Measurements from ENCODE around the gene FRS3.

Gene FRS3

GRCh38 chr6:41737591-41738130, 42.0 kb downstream of the FRS3 start:
- TF ChIP-seq, protein P1, sequence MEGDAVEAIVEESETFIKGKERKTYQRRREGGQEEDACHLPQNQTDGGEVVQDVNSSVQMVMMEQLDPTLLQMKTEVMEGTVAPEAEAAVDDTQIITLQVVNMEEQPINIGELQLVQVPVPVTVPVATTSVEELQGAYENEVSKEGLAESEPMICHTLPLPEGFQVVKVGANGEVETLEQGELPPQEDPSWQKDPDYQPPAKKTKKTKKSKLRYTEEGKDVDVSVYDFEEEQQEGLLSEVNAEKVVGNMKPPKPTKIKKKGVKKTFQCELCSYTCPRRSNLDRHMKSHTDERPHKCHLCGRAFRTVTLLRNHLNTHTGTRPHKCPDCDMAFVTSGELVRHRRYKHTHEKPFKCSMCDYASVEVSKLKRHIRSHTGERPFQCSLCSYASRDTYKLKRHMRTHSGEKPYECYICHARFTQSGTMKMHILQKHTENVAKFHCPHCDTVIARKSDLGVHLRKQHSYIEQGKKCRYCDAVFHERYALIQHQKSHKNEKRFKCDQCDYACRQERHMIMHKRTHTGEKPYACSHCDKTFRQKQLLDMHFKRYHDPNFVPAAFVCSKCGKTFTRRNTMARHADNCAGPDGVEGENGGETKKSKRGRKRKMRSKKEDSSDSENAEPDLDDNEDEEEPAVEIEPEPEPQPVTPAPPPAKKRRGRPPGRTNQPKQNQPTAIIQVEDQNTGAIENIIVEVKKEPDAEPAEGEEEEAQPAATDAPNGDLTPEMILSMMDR (conservative IDR thresholded peaks at IDR 0.05; ENCODE audit: low read length): no peak
- no peak for TF ChIP-seq EZH2phosphoT487 (IDR thresholded peaks at IDR 0.05; ENCODE audit: borderline replicate concordance)
- Histone ChIP-seq H3K4me2 (ENCODE audit: low read depth, low read length, poor library complexity, severe bottlenecking) (no peak overlapping the region), H3K36me3 (ENCODE audit: insufficient read depth, low read length) (no peaks in the 10 kb centered on the region), H3K79me2 (ENCODE audit: insufficient read depth, low read length) (peaks cover under 1% of the 10 kb centered on the region; the same call in 1 of the 2 replicates), H3F3A (ENCODE audit: low read depth) (no peaks in the 10 kb centered on the region), H3K9ac (ENCODE audit: low read depth, low read length, poor library complexity, severe bottlenecking) (no peak overlapping the region), H4K20me1 (ENCODE audit: insufficient read depth, low read length, poor library complexity, severe bottlenecking) (no peaks in the 10 kb centered on the region), H3K4me3 (ENCODE audit: low read length, poor library complexity, severe bottlenecking) (no peak overlapping the region), H3K27me3 (ENCODE audit: insufficient read depth, low read length, poor library complexity, severe bottlenecking) (no peaks in the 10 kb centered on the region), H2AFZ (ENCODE audit: low read length) (no peak overlapping the region), H3K9me3 (ENCODE audit: insufficient read depth, low read depth, low read length) (no peaks in the 10 kb centered on the region), H3K4me1 (ENCODE audit: insufficient read depth, low read length, poor library complexity, severe bottlenecking) (peaks cover 19% of the 10 kb centered on the region), H3K9me2 (replicated peaks; ENCODE audit: low read depth, low read length) (no peaks in the 10 kb centered on the region)

DNA sequence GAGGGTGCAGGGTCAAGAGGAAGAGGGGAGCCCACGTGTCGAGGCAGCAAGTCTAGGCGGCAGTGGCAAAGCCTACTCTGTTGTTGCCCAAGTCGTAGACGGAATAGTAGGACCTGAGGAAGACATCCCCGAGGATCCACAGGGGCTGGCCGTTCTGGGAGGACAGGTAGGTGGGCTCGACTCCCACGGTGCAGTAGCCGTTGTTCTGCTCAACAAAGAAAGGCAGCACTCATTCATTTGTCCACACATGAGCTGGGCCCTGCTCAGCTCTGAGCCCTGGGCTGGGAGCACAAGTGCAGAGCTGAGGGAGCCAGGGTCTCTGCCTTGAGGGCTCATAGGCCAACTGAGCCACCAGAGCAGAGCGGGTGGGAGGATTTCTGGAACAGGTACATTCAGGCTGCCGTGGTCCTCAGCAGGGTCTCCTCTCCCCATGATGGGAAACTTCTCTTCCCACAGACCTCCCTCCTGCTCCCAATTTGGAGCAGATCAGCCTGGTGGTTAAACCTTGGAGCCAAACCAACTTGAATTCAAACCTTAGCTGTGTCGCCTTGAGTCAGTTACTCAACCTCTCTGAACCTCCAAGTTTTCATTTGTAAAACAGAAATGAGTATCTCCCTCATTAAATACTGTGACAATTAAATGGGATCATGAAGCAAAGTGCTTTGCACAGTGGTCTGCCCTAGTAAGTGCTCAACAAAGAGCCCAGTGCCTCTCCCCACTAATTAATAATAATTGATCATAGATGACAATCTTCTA, 42.7 kb downstream of the FRS3 start:
- no peaks in the 10 kb centered on the region for H3K36me3 ChIP-seq (ENCODE audit: insufficient read depth, low read length)

DNA sequence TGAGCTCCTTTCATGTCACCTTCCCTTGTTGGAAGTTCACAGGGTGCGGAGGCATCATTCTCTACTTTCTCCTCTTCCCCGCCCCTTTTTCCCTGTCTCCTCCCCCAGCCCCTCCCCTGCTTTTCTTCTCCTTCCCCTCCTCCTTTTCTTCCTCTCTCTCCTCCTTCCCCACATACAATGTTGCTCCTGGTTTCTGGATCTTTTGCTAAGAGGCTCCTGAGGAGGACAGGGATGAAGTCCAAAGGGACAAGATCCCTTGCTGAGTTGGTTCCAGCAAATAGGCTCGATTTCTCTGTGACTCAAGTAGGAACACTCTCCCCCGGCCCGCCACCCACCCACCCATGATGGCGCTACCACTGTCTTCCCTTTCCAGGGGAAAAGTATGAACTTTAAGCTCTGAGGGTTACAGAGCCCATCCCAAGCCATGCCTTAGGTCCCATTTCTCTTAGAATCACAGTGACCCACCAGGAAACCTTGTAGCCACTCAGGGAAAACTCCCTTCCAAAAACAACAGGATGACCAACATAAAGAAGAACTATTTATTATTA, 43.4 kb downstream of the FRS3 start:
- no peaks in the 10 kb centered on the region for H4K20me1 ChIP-seq (ENCODE audit: insufficient read depth, low read length, poor library complexity, severe bottlenecking)
- H3K4me3 ChIP-seq (ENCODE audit: low read length, poor library complexity, severe bottlenecking): no peak overlapping the region
- peaks cover 8% of the 10 kb centered on the region; the same call in 1 of the 2 replicates for H3K79me2 ChIP-seq (ENCODE audit: insufficient read depth, low read length)
- H3K9ac ChIP-seq (ENCODE audit: low read depth, low read length, poor library complexity, severe bottlenecking): no peak overlapping the region
- H3K4me2 ChIP-seq (ENCODE audit: low read depth, low read length, poor library complexity, severe bottlenecking): peak overlapping the region; percentile 65
- H3K36me3 ChIP-seq (ENCODE audit: insufficient read depth, low read length): no peaks in the 10 kb centered on the region
- no peaks in the 10 kb centered on the region for H3K27me3 ChIP-seq (ENCODE audit: insufficient read depth, low read length, poor library complexity, severe bottlenecking)
- no peaks in the 10 kb centered on the region for H3K9me3 ChIP-seq (ENCODE audit: insufficient read depth, low read depth, low read length)
- 0 out of 2 replicates have a peak overlapping the region, but pooled peaks have one; percentile 55 for H2AFZ ChIP-seq (ENCODE audit: low read length)
- H3F3A ChIP-seq (ENCODE audit: low read depth): no peaks in the 10 kb centered on the region
- H3K9me2 ChIP-seq (replicated peaks; ENCODE audit: low read depth, low read length): no peaks in the 10 kb centered on the region
- peaks cover 32% of the 10 kb centered on the region for H3K4me1 ChIP-seq (ENCODE audit: insufficient read depth, low read length, poor library complexity, severe bottlenecking)
- TF ChIP-seq, protein P1 (conservative IDR thresholded peaks at IDR 0.05; ENCODE audit: low read length): no peak
- no peak for TF ChIP-seq EZH2phosphoT487 (IDR thresholded peaks at IDR 0.05; ENCODE audit: borderline replicate concordance)

More for the DNA sequence above, 42.7 kb downstream of the FRS3 start:
- H3K9me3 ChIP-seq (ENCODE audit: insufficient read depth, low read depth, low read length): no peaks in the 10 kb centered on the region
- no peaks in the 10 kb centered on the region for H3K9me2 ChIP-seq (replicated peaks; ENCODE audit: low read depth, low read length)
- no peak overlapping the region for H3K9ac ChIP-seq (ENCODE audit: low read depth, low read length, poor library complexity, severe bottlenecking)
- H3K27me3 ChIP-seq (ENCODE audit: insufficient read depth, low read length, poor library complexity, severe bottlenecking): no peaks in the 10 kb centered on the region
- peaks cover 26% of the 10 kb centered on the region for H3K4me1 ChIP-seq (ENCODE audit: insufficient read depth, low read length, poor library complexity, severe bottlenecking)
- TF ChIP-seq, protein P1 (conservative IDR thresholded peaks at IDR 0.05; ENCODE audit: low read length): no peak
- TF ChIP-seq EZH2phosphoT487 (IDR thresholded peaks at IDR 0.05; ENCODE audit: borderline replicate concordance): no peak
- H3K4me3 ChIP-seq (ENCODE audit: low read length, poor library complexity, severe bottlenecking): no peak overlapping the region
- H3F3A ChIP-seq (ENCODE audit: low read depth): no peaks in the 10 kb centered on the region
- H3K4me2 ChIP-seq (ENCODE audit: low read depth, low read length, poor library complexity, severe bottlenecking): no peak overlapping the region
- H3K79me2 ChIP-seq (ENCODE audit: insufficient read depth, low read length): peaks cover 5% of the 10 kb centered on the region; the same call in 1 of the 2 replicates
- H2AFZ ChIP-seq (ENCODE audit: low read length): no peak overlapping the region
- no peaks in the 10 kb centered on the region for H4K20me1 ChIP-seq (ENCODE audit: insufficient read depth, low read length, poor library complexity, severe bottlenecking)
